ENCODE data around the gene ZNF384. TPM values are rescaled to one million over a fixed set of nuclear protein-coding genes. Genes with fewer than 3 reads are reported as not detected.
A peak's percentile ranks its signal among the peaks of the same experiment; 100 is the strongest.
"Not testable (repeated sequence)": the region's sequence is repeated elsewhere in the genome, so short reads cannot be mapped to it uniquely, and the experiment has no call there.

ZNF384 gene
- total RNA-seq, 2 donors from 2014 or later: 42.9 to 68.6 TPM

DNA sequence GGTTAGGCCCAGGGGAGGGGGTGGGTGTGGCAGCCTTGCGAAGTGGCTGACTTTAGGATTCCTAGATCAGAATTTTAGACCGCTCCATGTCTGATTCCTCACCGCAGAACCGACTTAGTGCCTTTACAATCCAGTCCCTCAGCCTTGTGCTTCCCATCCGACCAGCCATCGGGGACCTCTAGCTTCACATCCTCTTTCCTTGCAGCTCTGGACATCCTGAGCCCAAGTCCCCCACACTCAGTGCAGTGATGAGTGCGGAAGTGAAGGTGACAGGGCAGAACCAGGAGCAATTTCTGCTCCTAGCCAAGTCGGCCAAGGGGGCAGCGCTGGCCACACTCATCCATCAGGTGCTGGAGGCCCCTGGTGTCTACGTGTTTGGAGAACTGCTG, 35.2 kb upstream of the ZNF384 start:
- Histone ChIP-seq H3K36me3 (peaks cover 5 to 6% of the 10 kb centered on the region in 2 donors), H3K27me3 (replicated peaks; ENCODE audit: insufficient read depth) (no peaks in the 10 kb centered on the region), H3K4me3 (peak overlapping the region; percentile 49 to 59), H3K27ac (peak overlapping the region; percentile 73 to 76), H3K9me3 (no peaks in the 10 kb centered on the region), H3K4me1 (replicated peaks) (no peaks in the 10 kb centered on the region)
- intact Hi-C loops (cut with DNase I): loop anchor here (1.0 kb wide), 1 partner anchor 35 kb away; the partner anchor contains the start of gene ZNF384
- TF ChIP-seq POLR2A (IDR thresholded peaks at IDR 0.05): no peak
- TF ChIP-seq POLR2AphosphoS5 (IDR thresholded peaks at IDR 0.05): no peak
- TF ChIP-seq, protein P1, sequence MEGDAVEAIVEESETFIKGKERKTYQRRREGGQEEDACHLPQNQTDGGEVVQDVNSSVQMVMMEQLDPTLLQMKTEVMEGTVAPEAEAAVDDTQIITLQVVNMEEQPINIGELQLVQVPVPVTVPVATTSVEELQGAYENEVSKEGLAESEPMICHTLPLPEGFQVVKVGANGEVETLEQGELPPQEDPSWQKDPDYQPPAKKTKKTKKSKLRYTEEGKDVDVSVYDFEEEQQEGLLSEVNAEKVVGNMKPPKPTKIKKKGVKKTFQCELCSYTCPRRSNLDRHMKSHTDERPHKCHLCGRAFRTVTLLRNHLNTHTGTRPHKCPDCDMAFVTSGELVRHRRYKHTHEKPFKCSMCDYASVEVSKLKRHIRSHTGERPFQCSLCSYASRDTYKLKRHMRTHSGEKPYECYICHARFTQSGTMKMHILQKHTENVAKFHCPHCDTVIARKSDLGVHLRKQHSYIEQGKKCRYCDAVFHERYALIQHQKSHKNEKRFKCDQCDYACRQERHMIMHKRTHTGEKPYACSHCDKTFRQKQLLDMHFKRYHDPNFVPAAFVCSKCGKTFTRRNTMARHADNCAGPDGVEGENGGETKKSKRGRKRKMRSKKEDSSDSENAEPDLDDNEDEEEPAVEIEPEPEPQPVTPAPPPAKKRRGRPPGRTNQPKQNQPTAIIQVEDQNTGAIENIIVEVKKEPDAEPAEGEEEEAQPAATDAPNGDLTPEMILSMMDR (IDR thresholded peaks at IDR 0.05): no peak
- WGBS: 8% methylated on average over 10 of the region's 10 CpGs
- peak; percentile 7 for DNase-seq (ENCODE audit: low spot score)

DNA sequence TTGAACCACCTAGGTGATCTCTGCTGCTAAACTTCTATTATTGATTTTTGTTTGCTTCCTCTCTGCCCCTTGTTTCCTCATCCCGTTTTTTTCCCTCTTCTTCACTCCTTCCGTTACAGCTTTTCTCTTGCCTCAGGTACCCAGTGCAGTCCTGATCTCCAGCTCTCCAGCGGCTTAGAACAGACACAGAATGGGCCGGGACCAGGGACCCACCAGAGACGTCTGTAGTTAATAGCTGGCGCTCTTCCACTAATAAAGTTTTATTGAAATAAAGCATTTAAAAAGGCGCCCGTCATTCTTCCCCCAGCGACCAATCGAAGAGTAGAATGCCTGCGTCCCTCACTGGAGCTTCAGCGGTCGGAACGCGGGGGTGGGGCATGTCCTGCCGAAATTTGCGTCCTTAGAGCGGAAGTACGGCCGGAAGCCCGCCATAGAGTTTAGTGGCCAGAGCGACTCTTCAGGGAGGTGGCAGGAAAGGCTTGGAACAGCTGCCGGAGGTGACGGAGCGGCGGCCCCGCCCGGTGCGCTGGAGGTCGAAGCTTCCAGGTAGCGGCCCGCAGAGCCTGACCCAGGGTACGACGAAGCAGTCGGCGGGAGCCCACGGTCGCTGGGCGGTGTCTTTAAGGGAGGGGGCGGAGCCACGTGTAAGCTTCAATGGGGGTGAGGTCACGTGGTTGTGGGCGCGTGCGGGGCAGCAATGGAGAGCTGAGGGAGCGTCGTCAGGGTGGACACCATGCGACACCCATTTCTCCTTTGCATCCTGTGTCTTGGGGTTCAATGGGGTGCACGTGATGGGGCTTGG, 34.6 kb upstream of the ZNF384 start, which contains the start of gene COPS7A:
TSS of gene COPS7A (plus strand) at position 440 of the 802 bp plus-strand sequence. CDS start 611 bp downstream, outside the sequence.
- intact Hi-C loops (cut with DNase I): loop anchor here (1.0 kb wide), 1 partner anchor 35 kb away; the partner anchor contains the start of gene ZNF384
- peak; percentile 98 for DNase-seq (ENCODE audit: low spot score)
- TF ChIP-seq POLR2A (IDR thresholded peaks at IDR 0.05): peak; percentile 64
- peak; percentile 96 for TF ChIP-seq POLR2AphosphoS5 (IDR thresholded peaks at IDR 0.05)
- TF ChIP-seq, protein P1 (IDR thresholded peaks at IDR 0.05): peak in 2 of 4 experiments; percentile 17 to 30
- Histone ChIP-seq H3K36me3 (peaks cover 0 to 4% of the 10 kb centered on the region in 2 donors), H3K27me3 (replicated peaks; ENCODE audit: insufficient read depth) (no peaks in the 10 kb centered on the region), H3K4me1 (replicated peaks) (no peaks in the 10 kb centered on the region), H3K27ac (peak within 1 kb of the TSS; percentile 73 to 76), H3K9me3 (no peaks in the 10 kb centered on the region), H3K4me3 (peak within 1 kb of the TSS; percentile 49 to 59)
- WGBS: under 1% methylated on average over 34 of the region's 49 CpGs

DNA sequence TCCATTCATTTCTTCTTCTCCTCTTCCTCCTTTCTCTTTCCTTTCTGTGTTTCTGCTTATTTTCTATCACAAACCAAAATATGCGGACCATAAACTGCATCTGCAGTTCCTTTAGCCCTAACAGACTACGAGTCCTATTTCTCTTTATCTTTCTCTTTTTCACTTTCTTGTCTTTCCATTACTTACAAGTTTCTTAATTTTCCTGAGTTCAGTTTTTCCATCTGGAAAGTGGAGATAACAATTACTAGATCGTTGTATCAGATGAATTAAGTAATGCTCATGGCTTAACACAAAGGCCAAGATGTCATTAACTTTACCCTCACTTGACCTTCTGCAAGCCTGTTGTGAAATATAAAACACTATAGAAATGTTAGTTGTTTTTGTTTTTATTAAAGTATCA, 33.7 kb upstream of the ZNF384 start:
- H3K4me3 ChIP-seq: no peak overlapping the region
- no peaks in the 10 kb centered on the region for H3K4me1 ChIP-seq (replicated peaks)
- TF ChIP-seq, protein P1 (IDR thresholded peaks at IDR 0.05): no peak
- TF ChIP-seq POLR2A (IDR thresholded peaks at IDR 0.05): no peak
- TF ChIP-seq POLR2AphosphoS5 (IDR thresholded peaks at IDR 0.05): no peak
- H3K36me3 ChIP-seq: no peaks in the 10 kb centered on the region
- no peaks in the 10 kb centered on the region for H3K9me3 ChIP-seq
- DNase-seq (ENCODE audit: low spot score): no peak
- H3K27me3 ChIP-seq (replicated peaks; ENCODE audit: insufficient read depth): no peaks in the 10 kb centered on the region
- intact Hi-C loops (cut with DNase I): no loop called here
- H3K27ac ChIP-seq: no peak overlapping the region
- 86% methylated on average over 3 of the region's 3 CpGs for WGBS

DNA sequence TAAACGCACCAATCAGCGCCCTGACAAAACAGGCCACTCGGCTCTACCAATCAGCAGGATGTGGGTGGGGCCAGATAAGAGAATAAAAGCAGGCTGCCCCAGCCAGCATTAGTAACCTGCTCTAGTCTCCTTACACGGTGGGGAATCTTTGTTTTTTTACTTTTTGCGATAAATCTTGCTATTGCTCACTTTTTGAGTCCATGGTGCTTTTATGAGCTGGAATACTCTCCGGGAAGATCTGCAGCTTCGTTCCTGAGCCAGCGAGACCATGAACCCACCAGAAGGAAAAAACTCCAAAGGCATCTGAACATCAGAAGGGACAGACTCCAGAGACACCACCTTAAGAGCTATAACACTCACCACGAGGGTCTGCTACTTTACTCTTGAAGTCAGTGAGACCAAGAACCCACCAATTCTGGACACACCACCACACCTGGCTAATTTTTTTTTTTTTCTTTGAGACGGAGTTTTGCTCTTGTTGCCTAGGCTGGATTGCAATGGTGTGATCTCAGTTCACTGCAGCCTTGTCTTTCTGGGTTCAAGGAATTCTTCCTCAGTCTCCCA, 27.8 kb upstream of the ZNF384 start:
- Histone ChIP-seq H3K4me1 (replicated peaks) (no peaks in the 10 kb centered on the region), H3K27me3 (replicated peaks; ENCODE audit: insufficient read depth) (no peaks in the 10 kb centered on the region), H3K4me3 (no peak overlapping the region), H3K9me3 (no peaks in the 10 kb centered on the region), H3K27ac (no peak overlapping the region), H3K36me3 (no peaks in the 10 kb centered on the region)
- 83% methylated on average over 10 of the region's 10 CpGs for WGBS
- DNase-seq (ENCODE audit: low spot score): no peak
- intact Hi-C loops (cut with DNase I): no loop called here
- no peak for TF ChIP-seq POLR2AphosphoS5 (IDR thresholded peaks at IDR 0.05)
- TF ChIP-seq, protein P1 (IDR thresholded peaks at IDR 0.05): no peak
- no peak for TF ChIP-seq POLR2A (IDR thresholded peaks at IDR 0.05)

DNA sequence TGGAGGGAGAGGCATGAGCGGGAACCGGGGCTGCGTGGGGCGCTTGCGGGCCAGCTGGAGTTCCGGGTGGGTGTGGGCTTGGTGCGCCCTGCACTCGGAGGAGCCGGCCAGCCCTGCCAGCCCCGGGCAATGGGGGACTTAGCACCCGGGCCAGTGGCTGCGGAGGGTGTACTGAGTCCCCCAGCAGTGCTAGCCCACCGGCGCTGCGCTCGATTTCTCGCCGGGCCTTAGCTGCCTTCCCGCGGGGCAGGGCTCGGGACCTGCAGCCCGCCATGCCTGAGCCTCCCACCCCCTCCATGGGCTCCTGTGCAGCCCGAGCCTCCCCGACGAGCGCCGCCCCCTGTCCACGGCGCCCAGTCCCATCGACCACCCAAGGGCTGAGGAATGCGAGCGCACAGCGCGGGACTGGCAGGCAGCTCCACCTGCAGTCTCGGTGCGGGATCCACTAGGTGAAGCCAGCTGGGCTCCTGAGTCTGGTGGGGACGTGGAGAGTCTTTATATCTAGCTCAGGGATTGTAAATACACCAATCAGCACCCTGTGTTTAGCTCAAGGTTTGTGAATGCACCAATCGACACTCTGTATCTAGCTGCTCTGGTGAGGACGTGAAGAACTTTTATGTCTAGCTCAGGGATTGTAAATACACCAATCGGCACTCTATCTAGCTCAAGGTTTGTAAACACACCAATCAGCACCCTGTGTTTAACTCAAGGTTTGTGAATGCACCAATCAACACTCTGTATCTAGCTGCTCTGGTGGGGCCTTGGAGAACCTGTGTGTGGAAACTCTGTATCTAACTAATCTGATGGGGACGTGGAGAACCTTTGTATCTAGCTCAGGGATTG, 27.1 kb upstream of the ZNF384 start:
- H3K27ac ChIP-seq; H3K27me3 ChIP-seq (replicated peaks; ENCODE audit: insufficient read depth); intact Hi-C loops (cut with DNase I); H3K36me3 ChIP-seq; H3K4me3 ChIP-seq; DNase-seq (ENCODE audit: low spot score); H3K4me1 ChIP-seq (replicated peaks); H3K9me3 ChIP-seq: not testable (repeated sequence)
- 89% methylated on average over 30 of the region's 41 CpGs for WGBS

Data from prostate gland (tissue), 2 donors.